Heart left ventricle (tissue), 16 donors: ENCODE data around the gene C5orf22. TPM values are rescaled to one million over a fixed set of nuclear protein-coding genes. Genes with fewer than 3 reads are reported as not detected.

ENCODE experiments used
- ATAC-seq, 4 donors: fragments of 200-7000 bp; cut with Tn5 transposase; one replicate each; pipeline ENCODE4 v1.9.1; 2020 to 2022; ENCODE audit warnings: moderate library complexity in 4 of 4, mild to moderate bottlenecking in 3 of 4, moderate number of reproducible peaks in 1 of 4
- DNase-seq, 5 donors: peaks; one replicate each; pipeline ENCODE4 v3.0.0-alpha.2; 2020
- H3K27ac ChIP-seq, 12 donors: fragments of 200-600 bp; sonication (generic) in 4 of 12; one replicate each; pipeline versions ENCODE4 v1.5.0 to v1.8.0; 2016 to 2022; ENCODE audit warnings: mild to moderate bottlenecking in 2 of 12
- H3K27me3 ChIP-seq, 9 donors: fragments of 200-600 bp; sonication (generic) in 2 of 9; one replicate each; pipeline versions ENCODE4 v1.5.1 to v1.8.0; 2016 to 2022; ENCODE audit warnings: mild to moderate bottlenecking in 3 of 9
- H3K36me3 ChIP-seq, 9 donors: fragments of 200-600 bp; sonication (generic) in 2 of 9; one replicate each; pipeline versions ENCODE4 v1.5.0 to v1.8.0; 2018 to 2022; ENCODE audit warnings: mild to moderate bottlenecking in 2 of 9
- H3K4me1 ChIP-seq, 12 donors: fragments of 200-600 bp; sonication (generic) in 4 of 12; one replicate each; pipeline versions ENCODE4 v1.5.0 to v1.8.0; 2016 to 2022; ENCODE audit warnings: mild to moderate bottlenecking in 3 of 12
- H3K4me3 ChIP-seq, 12 donors: fragments of 200-600 bp; sonication (generic) in 4 of 12; one replicate each; pipeline versions ENCODE4 v1.5.0 to v1.8.0; 2017 to 2022; ENCODE audit warnings: mild to moderate bottlenecking in 9 of 12, moderate library complexity in 4 of 12
- H3K9me3 ChIP-seq, 12 donors: fragments of 200-600 bp; sonication (generic) in 4 of 12; one replicate each; pipeline versions ENCODE4 v1.5.0 to v1.8.0; 2016 to 2022; ENCODE audit warnings: mild to moderate bottlenecking in 1 of 12
- POLR2A ChIP-seq, 2 donors: fragments of 450-650 bp; IDR thresholded peaks; one replicate each; pipeline ENCODE4 v1.6.1; 2017; ENCODE audit warnings: antibody characterized with exemption in 2 of 2, mild to moderate bottlenecking in 2 of 2, moderate library complexity in 2 of 2
- WGBS, 4 donors: extraction: QIAGEN DNeasy Blood & Tissue Kit in 2 of 4; methylation state at CpG; one replicate each; pipeline versions ENCODE4 v1.1.5 to v1.1.7; 2013 to 2018; 5-methylcytosine and 5-hydroxymethylcytosine counted together
- intact Hi-C, 10 donors: fragments of 100-400 bp; cut with DNase I; formaldehyde crosslinking; loops; one replicate each; pipeline versions ENCODE4 v1.11.1 to v1.14.2; 2022
- polyA plus RNA-seq, 2 donors: library from polyadenylated mRNA; stranded (reverse); fragments of 200-250 nt; gene quantifications; one replicate each; pipeline ENCODE4 v1.2.3, GENCODE V29; 2013
- total RNA-seq, 9 donors: library from RNA; depleted of rRNA in 2 of 9; stranded (reverse); fragments of >200 nt in 2 of 9; fragmentation: NEBNext Ultra II Directional in 3 of 9; extraction: Animal tissue kit (Norgen Biotek cat#: 25700) in 3 of 9; gene quantifications; one replicate each; pipeline versions ENCODE4 v1.1.0 to v1.2.4, GENCODE V29; 2016 to 2023
- TF ChIP-seq, protein P1 (sequence below), 12 donors: fragments of 200-600 bp; sonication (generic) in 4 of 12; IDR thresholded peaks; one replicate each; pipeline versions ENCODE4 v1.5.0 to v1.8.0; 2018 to 2022; ENCODE audit warnings: antibody characterized with exemption in 12 of 12, mild to moderate bottlenecking in 5 of 12
- donor health status: ischemic (EF 13 %, LVEDD 7.1; RV severe dilation, severe dysfunction).
- donor health status: healthy with polysubstance abuse.
- donor health status: DM: no; HTN: yes; CAD: no.
- donor health status: DM: no; HTN: no; CAD: no.
- donor health status: ischemic (EF 25% LVEDD 6.9; RV normal size, moderate dysfunction).
- donor health status: ischemic (EF 25% LVEDD 5.7; RV mildly dilated, moderate dysfunction).
- donor health status: healthy.
- donor health status: DM: yes; HTN: yes; CAD: no.
- donor health status: ischemic (EF 35%, LVEDD 5.7; RV mildly dilated, moderate dysfunction).
- donor health status: nonischemic (EF 11% LVEDD 7.7; RV severe dilation, severe dysfunction).
- donor health status: DM: yes; HTN: yes; CAD: no.
- donor health status: PGD.
- donor health status: ischemic (EF 29% LVEDD 5.4; RV normal size, mild dysfunction).
- donor health status: nonischemic (EF 23%, LVEDD 6.1; RV moderate dilation, normal function).

Gene C5orf22
- total and polyA plus RNA-seq, 11 donors: 8.5 to 28.9 (median 25.1) TPM

DNA sequence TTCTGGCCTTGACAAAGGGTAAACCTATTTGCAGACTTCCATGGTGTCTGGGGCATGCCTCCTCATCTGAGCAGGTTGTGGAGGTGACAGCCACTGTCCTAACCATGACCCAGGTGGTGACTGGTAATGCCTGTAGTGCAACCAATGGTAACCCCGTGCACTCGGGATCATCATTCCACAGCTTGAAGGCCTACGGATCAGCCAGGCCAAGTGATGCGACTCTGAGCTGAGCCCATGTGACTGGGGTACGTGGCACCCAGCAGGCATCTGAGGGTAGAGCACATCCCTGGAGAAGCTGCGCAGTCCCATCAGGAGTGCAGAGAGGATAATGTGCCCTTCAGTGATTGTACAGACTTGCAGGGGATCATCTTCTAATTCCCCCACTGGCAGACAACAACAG lies 35.2 kb upstream of the C5orf22 start:
- no peaks in the 10 kb centered on the region for H3K4me1 ChIP-seq
- TF ChIP-seq, protein P1, sequence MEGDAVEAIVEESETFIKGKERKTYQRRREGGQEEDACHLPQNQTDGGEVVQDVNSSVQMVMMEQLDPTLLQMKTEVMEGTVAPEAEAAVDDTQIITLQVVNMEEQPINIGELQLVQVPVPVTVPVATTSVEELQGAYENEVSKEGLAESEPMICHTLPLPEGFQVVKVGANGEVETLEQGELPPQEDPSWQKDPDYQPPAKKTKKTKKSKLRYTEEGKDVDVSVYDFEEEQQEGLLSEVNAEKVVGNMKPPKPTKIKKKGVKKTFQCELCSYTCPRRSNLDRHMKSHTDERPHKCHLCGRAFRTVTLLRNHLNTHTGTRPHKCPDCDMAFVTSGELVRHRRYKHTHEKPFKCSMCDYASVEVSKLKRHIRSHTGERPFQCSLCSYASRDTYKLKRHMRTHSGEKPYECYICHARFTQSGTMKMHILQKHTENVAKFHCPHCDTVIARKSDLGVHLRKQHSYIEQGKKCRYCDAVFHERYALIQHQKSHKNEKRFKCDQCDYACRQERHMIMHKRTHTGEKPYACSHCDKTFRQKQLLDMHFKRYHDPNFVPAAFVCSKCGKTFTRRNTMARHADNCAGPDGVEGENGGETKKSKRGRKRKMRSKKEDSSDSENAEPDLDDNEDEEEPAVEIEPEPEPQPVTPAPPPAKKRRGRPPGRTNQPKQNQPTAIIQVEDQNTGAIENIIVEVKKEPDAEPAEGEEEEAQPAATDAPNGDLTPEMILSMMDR (IDR thresholded peaks at IDR 0.05): no peak
- no peak for TF ChIP-seq POLR2A (IDR thresholded peaks at IDR 0.05)
- H3K9me3 ChIP-seq: no peaks in the 10 kb centered on the region
- no peak overlapping the region for H3K4me3 ChIP-seq
- H3K27me3 ChIP-seq: no peaks in the 10 kb centered on the region
- ATAC-seq: peak in 1 of 4 donors; percentile 16
- 84 to 96% (median 94%) methylated on average over 4 to 6 of the region's 6 CpGs for WGBS, 4 donors
- intact Hi-C loops: no loop called here
- peaks cover 0 to 100% (median 96%) of the 10 kb centered on the region in 9 donors for H3K36me3 ChIP-seq
- H3K27ac ChIP-seq: no peak overlapping the region
- no peak for DNase-seq

DNA sequence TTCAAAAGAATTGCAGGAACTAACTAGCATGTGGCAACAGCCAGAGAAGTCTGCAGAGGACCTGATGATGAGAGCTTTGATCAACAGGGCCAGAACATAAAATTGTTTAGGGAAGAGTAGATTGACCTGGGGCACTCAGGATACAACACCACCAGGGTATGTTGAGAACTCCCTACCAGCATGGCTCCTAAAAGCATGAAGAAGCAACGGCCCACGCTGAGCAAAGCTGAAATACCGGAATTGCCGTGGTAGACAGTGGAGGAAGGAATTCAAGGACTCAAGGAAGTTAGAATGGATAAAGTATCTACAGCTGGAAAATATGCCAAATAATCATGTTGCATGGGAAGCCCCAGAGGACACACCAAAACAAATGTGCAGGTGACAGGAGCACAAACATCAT lies 31.8 kb upstream of the C5orf22 start:
- peaks cover 0 to 100% (median 97%) of the 10 kb centered on the region in 9 donors for H3K36me3 ChIP-seq

DNA sequence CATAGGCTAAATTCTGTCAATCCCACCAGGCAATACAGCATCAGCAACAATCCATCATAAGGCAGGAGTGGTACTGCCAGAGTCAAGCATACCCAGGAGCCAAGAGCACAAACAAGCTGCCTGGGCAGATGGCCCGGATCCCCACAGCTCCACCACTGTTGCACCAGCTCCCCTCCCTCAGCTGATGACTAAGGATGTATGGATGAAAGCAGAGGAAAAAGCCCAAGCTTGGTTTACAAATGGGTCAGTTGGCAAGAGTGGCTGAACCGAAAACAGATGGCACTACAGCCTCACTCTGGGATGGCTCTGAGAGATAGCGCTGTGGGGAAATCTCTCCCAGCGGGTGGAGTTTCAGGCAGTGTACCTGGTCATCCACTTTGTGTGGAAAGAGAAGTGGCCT lies 29.6 kb upstream of the C5orf22 start:
- H3K9me3 ChIP-seq: no peaks in the 10 kb centered on the region
- WGBS, 4 donors: 97 to 99% (median 98%) methylated on average over 3 to 4 of the region's 4 CpGs
- no peak overlapping the region for H3K4me3 ChIP-seq
- TF ChIP-seq, protein P1 (IDR thresholded peaks at IDR 0.05): no peak
- no peak for TF ChIP-seq POLR2A (IDR thresholded peaks at IDR 0.05)
- H3K36me3 ChIP-seq: peaks cover 0 to 100% (median 93%) of the 10 kb centered on the region in 9 donors
- no peak overlapping the region for H3K27ac ChIP-seq
- H3K4me1 ChIP-seq: no peaks in the 10 kb centered on the region
- no peak for ATAC-seq
- intact Hi-C loops: no loop called here
- no peaks in the 10 kb centered on the region for H3K27me3 ChIP-seq
- no peak for DNase-seq

More for the DNA sequence above, 31.8 kb upstream of the C5orf22 start:
- Histone ChIP-seq H3K27me3 (no peaks in the 10 kb centered on the region), H3K4me3 (no peak overlapping the region), H3K9me3 (no peaks in the 10 kb centered on the region), H3K4me1 (no peaks in the 10 kb centered on the region), H3K27ac (no peak overlapping the region)
- intact Hi-C loops: no loop called here
- ATAC-seq (no peak), DNase-seq (no peak)
- TF ChIP-seq, protein P1 (IDR thresholded peaks at IDR 0.05): no peak
- TF ChIP-seq POLR2A (IDR thresholded peaks at IDR 0.05): no peak
- 77 to 93% (median 82%) methylated on average over 4 of the region's 4 CpGs for WGBS, 4 donors

DNA sequence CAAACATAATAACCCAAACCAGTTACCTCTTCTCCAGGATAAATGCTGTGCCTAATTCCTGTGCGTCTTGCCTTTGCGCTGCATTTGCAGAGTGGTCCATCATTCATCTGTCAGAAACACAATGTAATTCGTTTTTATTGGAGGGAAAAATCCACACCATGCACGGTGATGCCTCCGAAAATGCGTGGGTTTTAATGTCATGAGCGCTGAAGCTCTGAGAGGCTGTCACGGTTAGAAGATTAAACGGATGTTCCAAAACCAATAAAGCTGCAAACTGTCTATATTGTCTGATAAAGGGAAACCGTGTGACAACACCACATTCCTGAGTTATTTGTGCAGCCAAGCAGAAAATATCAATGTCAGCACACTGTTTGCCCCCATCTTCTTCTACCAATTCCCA lies 27.6 kb upstream of the C5orf22 start:
- no peak for ATAC-seq
- no peak overlapping the region for H3K27ac ChIP-seq
- DNase-seq: no peak
- no peaks in the 10 kb centered on the region for H3K9me3 ChIP-seq
- WGBS, 4 donors: 82 to 90% (median 88%) methylated on average over 10 of the region's 10 CpGs
- TF ChIP-seq, protein P1 (IDR thresholded peaks at IDR 0.05): no peak
- TF ChIP-seq POLR2A (IDR thresholded peaks at IDR 0.05): no peak
- H3K27me3 ChIP-seq: no peaks in the 10 kb centered on the region
- intact Hi-C loops: no loop called here
- peaks cover 0 to 100% (median 93%) of the 10 kb centered on the region in 9 donors for H3K36me3 ChIP-seq
- no peak overlapping the region for H3K4me3 ChIP-seq
- no peaks in the 10 kb centered on the region for H3K4me1 ChIP-seq
